ENCODE results near the gene CCDC13. TPM values are rescaled to one million over a fixed set of nuclear protein-coding genes. Genes with fewer than 3 reads are reported as not detected.

The CCDC13 gene
- total RNA-seq, 1 donor from 2014 or later: not detected

- no peak for DNase-seq (ENCODE audit: low spot score)
Measured at GRCh38 chr3:42753757-42754156, 19.3 kb downstream of the CCDC13 start.

DNA sequence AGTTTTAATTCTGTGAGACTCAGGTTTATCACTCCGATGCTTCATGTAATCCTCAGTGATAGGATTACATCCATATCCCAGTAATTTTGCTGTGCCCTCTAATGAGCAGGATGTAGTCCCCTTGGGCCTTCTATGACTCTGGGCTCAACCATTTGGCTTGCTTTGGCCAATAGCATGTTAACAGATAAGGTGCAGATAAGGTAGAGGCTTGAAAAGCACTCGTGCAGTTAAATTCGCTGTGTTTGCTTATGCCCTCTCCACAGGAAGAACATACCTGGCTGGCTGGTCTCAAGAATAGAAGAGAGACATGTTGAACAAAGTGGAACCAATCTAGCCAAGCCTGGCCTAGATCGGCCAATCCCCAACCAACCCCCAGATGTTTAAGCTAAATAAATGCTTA lies 20.1 kb downstream of the CCDC13 start:
- DNase-seq (ENCODE audit: low spot score): no peak

- no peak for DNase-seq (ENCODE audit: low spot score)
Measured at GRCh38 chr3:42752441-42752840, 20.6 kb downstream of the CCDC13 start.

DNA sequence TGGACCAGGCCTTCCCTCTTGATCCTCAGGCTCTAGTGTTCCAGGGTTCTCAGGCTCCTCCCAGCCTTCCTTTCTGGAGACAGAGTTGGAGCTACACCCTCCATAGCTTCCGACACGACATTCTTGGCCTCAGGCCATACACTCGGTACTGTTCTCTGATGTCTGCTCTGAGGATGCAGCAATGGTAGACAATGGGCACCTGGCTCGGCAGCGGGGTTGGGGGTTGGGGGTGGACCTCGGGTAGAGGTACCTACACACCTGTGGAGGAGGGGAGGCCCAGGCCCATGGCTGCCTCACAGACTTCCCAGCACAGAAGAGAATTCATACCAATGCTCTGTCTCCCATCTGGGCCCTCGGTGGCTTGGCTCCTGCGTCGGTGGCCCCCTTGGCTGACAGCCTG lies 21.4 kb downstream of the CCDC13 start:
- DNase-seq (ENCODE audit: low spot score): peak; percentile 55

- no peak for DNase-seq (ENCODE audit: low spot score)
Measured at GRCh38 chr3:42750834-42751233, 22.2 kb downstream of the CCDC13 start.

GRCh38 chr3:42749753-42750231 lies 23.3 kb downstream of the CCDC13 start:
- peak; percentile 70 for DNase-seq (ENCODE audit: low spot score)

GRCh38 chr3:42749025-42749752 lies 23.9 kb downstream of the CCDC13 start:
- DNase-seq (ENCODE audit: low spot score): no peak

- DNase-seq (ENCODE audit: low spot score): no peak
Measured at GRCh38 chr3:42747581-42747980, 25.5 kb downstream of the CCDC13 start.

- DNase-seq (ENCODE audit: low spot score): no peak
Measured at GRCh38 chr3:42746455-42747450, 26.3 kb downstream of the CCDC13 start.

GRCh38 chr3:42745776-42746454 lies 27.1 kb downstream of the CCDC13 start:
- DNase-seq (ENCODE audit: low spot score): no peak

- DNase-seq (ENCODE audit: low spot score): no peak
Measured at GRCh38 chr3:42745291-42745745, 27.7 kb downstream of the CCDC13 start.

DNA sequence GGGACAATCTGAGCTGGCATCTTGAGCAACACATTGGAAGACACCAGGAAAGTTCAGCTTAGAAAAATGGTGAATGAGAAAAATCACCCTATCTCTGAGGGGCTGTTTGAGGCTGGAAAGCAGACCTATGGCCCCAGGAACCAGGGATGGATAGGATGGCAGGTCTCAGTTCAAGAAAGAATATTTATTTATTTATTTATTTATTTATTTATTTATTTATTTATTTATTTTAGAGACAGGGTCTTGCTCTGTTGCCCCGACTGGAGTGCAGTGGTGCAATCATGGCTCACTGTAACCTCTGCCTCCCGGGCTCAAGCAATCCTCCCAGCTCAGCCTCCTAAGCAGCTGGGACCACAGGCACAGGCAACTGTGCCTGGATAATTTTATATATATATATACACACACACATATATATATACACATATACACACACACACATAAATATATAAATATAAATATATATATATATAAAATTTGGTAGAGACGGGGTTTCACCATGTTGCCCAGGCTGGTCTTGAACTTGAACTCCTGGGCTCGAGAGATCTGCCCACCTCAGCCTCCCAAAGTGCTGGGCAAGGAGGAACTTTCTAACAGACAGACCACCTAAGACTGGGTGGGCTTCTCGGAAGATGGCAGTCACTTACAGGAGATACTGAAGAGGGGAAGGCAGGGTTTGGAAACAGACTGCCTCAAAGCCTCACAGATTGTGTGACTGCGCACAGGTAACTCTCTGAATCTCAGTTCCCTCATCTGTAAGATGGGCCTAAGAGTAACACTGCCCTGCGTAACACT lies 29.7 kb downstream of the CCDC13 start:
- DNase-seq (ENCODE audit: low spot score): no peak

GRCh38 chr3:42742688-42743087 lies 30.4 kb downstream of the CCDC13 start:
- no peak for DNase-seq (ENCODE audit: low spot score)

DNA sequence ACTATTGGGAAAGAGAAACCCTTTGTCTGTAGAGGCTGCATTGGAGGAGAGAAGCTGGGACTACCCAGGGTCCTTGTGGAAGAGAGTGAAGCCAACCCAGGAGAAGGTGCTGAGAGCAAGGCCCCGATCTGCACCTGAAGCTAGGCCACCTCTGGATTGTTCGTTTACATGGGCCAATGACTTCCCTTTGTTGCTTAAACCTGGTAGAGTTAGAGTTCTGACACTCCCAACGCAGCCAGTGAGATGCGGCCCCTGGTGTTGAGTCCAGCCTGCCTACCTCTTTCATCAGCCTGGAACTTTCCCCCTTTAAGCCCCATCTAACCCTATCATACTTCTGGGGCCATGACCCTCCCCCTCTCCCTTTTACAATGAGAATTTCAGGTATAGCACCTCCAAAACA lies 30.8 kb downstream of the CCDC13 start:
- no peak for DNase-seq (ENCODE audit: low spot score)

DNA sequence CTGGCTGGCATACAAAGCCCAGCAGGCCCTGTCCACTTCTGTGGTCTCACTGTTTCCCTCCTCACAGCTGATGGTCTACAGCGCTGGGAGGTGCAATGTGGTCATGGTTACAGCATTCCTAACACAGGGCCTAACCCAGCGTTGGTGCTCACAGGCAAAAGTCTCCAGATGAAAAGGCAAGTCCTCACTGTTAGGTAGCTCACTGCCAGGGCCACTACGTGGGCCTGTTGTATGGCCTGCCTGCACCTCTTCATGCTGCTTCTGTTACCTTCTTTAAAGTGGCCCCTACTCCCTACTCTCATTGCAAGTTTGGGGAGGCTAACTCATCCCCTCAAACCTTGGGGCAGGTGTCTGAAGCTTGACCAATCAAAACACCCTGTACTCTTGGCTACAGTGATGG lies 31.3 kb downstream of the CCDC13 start:
- DNase-seq (ENCODE audit: low spot score): no peak

GRCh38 chr3:42739401-42740158 lies 33.5 kb downstream of the CCDC13 start:
- DNase-seq (ENCODE audit: low spot score): no peak

- no peak for DNase-seq (ENCODE audit: low spot score)
Measured at GRCh38 chr3:42736531-42736930, 36.5 kb downstream of the CCDC13 start.

GRCh38 chr3:42736081-42736480 lies 37.0 kb downstream of the CCDC13 start:
- DNase-seq (ENCODE audit: low spot score): no peak

GRCh38 chr3:42735615-42736014 lies 37.4 kb downstream of the CCDC13 start:
- no peak for DNase-seq (ENCODE audit: low spot score)

- DNase-seq (ENCODE audit: low spot score): no peak
Measured at GRCh38 chr3:42735019-42735418, 38.0 kb downstream of the CCDC13 start.
